ENCODE measurements around the gene CRX. TPM values are rescaled to one million over a fixed set of nuclear protein-coding genes. Genes with fewer than 3 reads are reported as not detected.
A peak's percentile ranks its signal among the peaks of the same experiment; 100 is the strongest.
"Not testable (repeated sequence)": the region's sequence is repeated elsewhere in the genome, so short reads cannot be mapped to it uniquely, and the experiment has no call there.

Gene CRX
- total RNA-seq, 1 donor from 2014 or later = not detected

DNA sequence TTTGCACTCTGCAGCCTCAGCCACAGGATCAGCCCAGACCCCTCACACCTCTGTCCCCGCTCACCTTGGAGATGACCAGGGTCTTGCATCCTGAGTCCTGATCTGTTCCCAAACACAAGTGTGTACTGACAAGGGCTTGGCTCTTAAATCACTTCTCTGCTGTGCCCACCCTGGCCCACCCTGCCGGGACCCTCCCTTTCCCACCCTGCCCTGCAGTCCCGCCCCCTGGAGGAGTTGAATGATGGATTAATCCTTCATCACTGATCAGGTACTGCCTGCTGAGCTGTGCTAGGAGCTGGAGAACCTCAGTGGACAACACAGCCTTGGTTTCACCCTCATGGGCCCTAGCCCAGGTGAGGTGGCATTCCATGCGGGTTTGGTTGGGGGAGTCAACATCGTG is 17.3 kb upstream of the CRX start, which contains the start of gene TPRX1:
TSS of gene TPRX1 (minus strand) at position 101 of the 400 bp plus-strand sequence. CDS start at position 89, 12 bp downstream.
- not testable (repeated sequence) for DNase-seq

DNA sequence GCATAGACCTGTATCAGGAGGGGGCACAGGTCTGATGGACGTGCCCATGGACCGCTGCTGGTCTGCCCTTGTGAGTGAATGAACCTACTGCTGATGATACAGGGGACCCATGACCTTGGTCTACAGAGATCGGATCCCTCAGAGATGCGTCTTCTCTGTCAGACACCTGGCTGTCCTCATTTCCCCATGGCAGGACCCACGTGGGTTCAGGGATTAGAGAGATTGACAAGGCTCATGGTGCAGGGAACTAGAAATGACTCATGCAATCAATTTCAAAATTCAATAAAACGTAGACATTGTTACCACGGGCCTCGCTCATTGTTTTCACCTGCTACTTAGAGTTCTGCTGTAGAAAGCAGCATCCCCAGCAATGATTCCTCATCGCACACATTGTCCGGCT is 16.4 kb upstream of the CRX start:
- no peak for DNase-seq

- DNase-seq = no peak
Observed at GRCh38 chr19:47806435-47806834, 15.3 kb upstream of the CRX start.

GRCh38 chr19:47813304-47813994 is 8.3 kb upstream of the CRX start:
- DNase-seq = peak; percentile 69

GRCh38 chr19:47813995-47814328 is 7.8 kb upstream of the CRX start:
- DNase-seq = no peak

- not testable (repeated sequence) for DNase-seq
Observed at GRCh38 chr19:47816270-47816669, 5.5 kb upstream of the CRX start.

DNA sequence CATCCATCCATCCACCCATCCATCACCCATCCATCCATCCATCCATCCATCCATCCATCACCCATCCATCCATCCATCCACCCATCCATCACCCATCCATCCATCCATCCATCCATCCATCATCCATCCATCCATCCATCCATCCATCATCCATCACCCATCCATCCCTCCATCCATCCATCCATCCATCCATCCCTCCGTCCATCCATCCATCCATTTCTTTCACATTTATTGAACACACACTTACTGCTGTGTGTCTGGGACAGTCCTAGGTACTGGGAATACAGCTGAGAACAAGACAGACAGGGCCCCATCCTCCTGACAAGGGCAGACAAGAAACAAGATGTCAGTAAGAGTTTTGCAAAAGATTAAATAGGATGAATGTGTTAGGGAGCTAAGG is 3.5 kb upstream of the CRX start:
- DNase-seq = not testable (repeated sequence)

GRCh38 chr19:47819858-47820257 is 1.9 kb upstream of the CRX start:
- DNase-seq = no peak

GRCh38 chr19:47820410-47820809 is 1.3 kb upstream of the CRX start:
- no peak for DNase-seq

GRCh38 chr19:47824396-47824795 is 2.7 kb downstream of the CRX start:
- DNase-seq = no peak

DNA sequence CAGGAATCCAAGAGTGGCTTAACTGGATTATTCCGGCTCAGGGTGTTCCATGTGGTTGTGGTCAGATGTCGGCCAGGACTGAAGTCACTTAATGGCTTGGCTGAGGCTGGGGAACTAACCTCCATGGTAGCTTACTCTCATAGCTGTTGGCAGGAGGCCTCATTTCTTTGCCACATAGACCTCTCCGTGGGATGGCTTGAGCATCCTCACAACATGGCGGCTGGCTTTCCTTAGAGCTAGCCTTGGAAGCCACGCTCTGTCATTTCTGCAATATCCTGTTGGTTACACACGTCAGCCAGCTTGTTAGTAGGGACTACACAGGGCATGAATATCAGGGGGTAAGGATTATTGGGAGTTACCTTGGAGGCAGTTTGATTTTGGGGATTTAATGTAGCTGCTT is 5.1 kb downstream of the CRX start:
- no peak for DNase-seq

DNA sequence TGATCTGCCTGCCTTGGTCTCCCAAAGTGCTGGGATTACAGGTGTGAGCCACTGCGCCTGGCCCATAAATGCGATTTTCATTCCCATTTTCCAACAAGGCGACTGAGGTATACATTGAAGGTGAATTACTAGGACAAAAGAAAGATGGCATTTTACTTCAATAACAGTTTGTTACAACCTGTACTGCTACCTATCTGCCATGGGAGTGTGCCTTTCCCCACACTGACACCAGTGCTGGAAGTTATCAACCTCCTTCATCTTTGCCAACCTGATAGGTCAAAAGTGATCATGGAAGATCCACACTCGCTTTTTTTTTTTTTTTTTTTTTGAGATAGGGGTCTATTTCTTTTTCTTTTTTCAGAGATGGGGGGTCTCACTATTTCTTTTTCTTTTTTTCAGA is 11.0 kb downstream of the CRX start:
- no peak for DNase-seq

DNA sequence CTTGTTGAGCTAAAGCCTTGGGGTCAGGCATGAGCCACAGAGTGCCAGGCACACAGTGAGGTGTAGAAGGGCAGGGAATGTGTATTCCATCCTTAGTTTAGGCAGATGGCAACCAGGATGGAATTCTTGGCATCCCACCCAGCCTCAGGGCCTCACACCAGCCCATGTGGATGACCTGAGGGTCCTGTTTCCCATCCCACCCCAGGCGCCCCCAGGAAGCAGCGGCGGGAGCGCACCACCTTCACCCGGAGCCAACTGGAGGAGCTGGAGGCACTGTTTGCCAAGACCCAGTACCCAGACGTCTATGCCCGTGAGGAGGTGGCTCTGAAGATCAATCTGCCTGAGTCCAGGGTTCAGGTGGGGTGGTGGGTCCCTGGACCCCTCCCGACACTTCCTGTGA is 14.3 kb downstream of the CRX start:
- no peak for DNase-seq

DNA sequence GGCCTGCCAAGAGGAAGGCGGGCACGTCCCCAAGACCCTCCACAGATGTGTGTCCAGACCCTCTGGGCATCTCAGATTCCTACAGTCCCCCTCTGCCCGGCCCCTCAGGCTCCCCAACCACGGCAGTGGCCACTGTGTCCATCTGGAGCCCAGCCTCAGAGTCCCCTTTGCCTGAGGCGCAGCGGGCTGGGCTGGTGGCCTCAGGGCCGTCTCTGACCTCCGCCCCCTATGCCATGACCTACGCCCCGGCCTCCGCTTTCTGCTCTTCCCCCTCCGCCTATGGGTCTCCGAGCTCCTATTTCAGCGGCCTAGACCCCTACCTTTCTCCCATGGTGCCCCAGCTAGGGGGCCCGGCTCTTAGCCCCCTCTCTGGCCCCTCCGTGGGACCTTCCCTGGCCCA is 17.7 kb downstream of the CRX start:
- DNase-seq = no peak

GRCh38 chr19:47839913-47840312 is 18.2 kb downstream of the CRX start:
- no peak for DNase-seq

GRCh38 chr19:47842941-47843340 is 21.2 kb downstream of the CRX start:
- DNase-seq = no peak

DNA sequence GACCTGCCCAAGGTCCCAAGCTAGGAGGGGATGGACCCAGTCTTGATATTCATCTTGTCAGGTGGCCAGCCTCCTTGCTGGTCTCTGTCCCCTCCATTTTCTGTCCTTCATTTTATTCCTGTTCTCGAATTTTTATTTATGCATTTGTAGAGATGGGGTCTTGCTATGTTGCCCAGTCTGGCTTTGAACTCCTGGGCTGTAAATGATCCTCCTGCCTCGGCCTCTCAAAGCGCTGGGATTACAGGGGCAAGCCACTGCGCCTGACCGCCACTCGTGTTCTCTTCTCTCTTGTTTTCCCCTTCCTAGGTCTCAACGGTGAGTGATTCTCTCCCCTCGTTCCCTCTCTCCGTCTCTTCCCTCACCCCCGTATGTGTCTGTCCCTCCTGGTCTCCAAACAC is 26.7 kb downstream of the CRX start:
- DNase-seq = no peak

DNA sequence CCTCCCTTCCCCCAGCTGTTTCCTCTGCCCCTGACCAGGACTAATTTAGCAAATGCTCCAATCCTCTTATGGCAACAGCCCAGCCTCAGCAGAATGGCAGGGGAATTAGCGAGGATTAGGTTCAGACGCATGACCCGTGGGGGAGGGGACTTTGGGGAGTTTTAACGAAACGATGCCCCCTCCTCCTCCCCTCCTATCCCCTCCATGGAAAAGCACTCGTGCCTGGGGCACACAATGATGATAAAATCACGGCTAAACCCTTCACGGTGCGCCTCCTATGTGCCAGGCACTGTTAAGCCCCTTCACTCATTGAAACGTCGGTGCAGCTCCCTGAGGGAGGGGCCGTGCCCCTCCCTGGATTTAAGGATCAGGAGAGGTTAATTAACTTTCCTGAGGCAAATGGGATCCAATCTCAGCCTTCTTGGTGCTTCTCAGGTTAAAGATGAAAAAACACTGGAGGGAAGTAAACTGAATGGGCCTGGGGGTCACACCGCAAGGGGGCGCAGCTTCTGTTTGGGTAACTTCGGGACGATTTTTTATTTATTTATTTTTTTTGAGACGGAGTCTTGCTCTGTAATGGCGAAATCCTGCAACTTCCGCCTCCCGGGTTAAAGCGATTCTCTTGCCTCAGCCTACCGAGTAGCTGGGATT is 27.2 kb downstream of the CRX start:
- peak; percentile 27 for DNase-seq

DNA sequence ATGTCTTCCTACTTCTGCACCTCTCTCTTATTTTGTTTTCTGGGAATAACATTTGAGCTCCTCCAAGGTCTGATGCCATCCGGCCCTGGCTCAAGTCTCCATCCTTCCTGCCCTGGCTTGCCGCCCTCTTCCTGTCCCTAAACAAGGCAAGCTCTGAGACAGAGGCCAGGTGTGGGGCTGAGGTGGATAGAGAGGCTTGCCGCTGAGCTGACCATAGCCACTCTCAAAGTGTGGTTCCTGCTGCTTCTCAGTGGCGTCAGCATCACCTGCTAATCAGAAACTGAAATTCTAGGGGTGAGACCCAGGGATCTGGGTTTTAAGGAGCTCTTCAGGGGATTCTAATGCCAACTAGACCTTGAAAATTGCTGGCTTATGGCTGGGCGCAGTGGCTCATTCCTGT is 31.3 kb downstream of the CRX start:
- DNase-seq = no peak

DNA sequence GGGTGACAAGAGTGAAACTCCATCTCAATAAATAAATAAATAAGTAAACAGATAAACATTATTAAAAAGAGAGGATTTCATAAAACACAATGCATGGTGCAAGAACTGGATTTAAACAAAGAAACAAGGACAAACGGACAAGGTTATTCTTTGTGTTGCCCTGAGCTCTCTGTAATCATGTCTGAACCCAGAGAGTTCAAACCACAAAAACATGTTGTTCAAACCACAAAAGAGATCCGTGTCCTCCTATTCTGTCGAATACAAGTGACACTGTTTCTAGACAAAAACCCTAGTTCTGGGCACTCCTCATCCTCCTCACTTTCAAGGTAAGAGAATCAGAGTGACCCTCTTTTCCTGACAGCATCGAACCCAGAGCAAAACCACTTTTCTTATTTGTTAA is 32.7 kb downstream of the CRX start:
- no peak for DNase-seq

GRCh38 chr19:47858231-47858630 is 36.5 kb downstream of the CRX start:
- not testable (repeated sequence) for DNase-seq

DNA sequence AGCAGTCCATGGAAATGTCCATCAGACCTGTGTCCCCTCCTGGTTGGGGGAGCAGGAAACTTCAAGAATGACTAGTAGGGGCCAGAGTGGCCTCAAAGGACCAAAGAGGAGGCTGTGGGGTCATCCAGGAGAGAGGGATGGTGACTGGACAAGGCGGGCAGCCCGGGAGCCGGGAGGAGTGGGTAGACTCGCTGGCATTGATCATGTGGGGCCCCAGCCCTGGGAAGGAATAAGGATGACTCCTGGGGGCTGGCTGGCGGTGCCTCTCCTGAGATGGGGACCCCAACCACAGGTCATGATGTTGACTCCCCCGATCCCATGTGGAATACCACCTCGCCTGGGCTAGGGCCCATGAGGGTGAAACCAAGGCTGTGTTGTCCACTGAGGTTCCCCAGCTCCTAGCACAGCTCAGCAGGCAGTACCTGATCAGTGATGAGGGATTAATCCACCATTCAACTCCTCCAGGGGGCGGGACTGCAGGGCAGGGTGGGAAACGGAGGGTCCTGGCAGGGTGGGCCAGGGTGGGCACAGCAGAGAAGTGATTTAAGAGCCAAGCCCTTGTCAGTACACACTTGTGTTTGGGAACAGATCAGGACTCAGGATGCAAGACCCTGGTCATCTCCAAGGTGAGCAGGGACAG is 37.0 kb downstream of the CRX start, which contains the start of gene TPRX2:
TSS of gene TPRX2 (plus strand) at position 590 of the 640 bp plus-strand sequence. CDS start at position 602, 12 bp downstream.
- not testable (repeated sequence) for DNase-seq

- not testable (repeated sequence) for DNase-seq
Observed at GRCh38 chr19:47859838-47860237, 38.1 kb downstream of the CRX start.

Data from dermis blood vessel endothelial cell (primary cell).